KOPT-K1 (cell line): ENCODE results near the gene ERF.

Experiments used
- H3K27ac ChIP-seq: fragments of 200-600 bp; sonication (generic); 2 replicates; pipeline ENCODE4 v1.5.1; 2016; ENCODE audit warnings: antibody characterized with exemption, mild to moderate bottlenecking, low read depth, low read length; ENCODE audit not compliant: poor library complexity, severe bottlenecking
- H3K36me3 ChIP-seq: fragments of 200-600 bp; sonication (generic); 2 replicates; pipeline ENCODE4 v1.5.1; 2017; ENCODE audit warnings: antibody characterized with exemption, mild to moderate bottlenecking, low read length, moderate library complexity; ENCODE audit not compliant: insufficient read depth
- H3K9me3 ChIP-seq: fragments of 200-600 bp; sonication (generic); 2 replicates; pipeline ENCODE4 v1.5.1; 2017; ENCODE audit warnings: antibody characterized with exemption, low read length, mild to moderate bottlenecking; ENCODE audit not compliant: insufficient read depth, poor library complexity, severe bottlenecking

ERF gene

GRCh38 chr19:42282819-42283187, 27.9 kb upstream of the ERF start:
- H3K36me3 ChIP-seq, result peaks cover 19% of the 10 kb centered on the region
- H3K9me3 ChIP-seq, result no peaks in the 10 kb centered on the region
- peak overlapping the region; percentile 85 for H3K27ac ChIP-seq

DNA sequence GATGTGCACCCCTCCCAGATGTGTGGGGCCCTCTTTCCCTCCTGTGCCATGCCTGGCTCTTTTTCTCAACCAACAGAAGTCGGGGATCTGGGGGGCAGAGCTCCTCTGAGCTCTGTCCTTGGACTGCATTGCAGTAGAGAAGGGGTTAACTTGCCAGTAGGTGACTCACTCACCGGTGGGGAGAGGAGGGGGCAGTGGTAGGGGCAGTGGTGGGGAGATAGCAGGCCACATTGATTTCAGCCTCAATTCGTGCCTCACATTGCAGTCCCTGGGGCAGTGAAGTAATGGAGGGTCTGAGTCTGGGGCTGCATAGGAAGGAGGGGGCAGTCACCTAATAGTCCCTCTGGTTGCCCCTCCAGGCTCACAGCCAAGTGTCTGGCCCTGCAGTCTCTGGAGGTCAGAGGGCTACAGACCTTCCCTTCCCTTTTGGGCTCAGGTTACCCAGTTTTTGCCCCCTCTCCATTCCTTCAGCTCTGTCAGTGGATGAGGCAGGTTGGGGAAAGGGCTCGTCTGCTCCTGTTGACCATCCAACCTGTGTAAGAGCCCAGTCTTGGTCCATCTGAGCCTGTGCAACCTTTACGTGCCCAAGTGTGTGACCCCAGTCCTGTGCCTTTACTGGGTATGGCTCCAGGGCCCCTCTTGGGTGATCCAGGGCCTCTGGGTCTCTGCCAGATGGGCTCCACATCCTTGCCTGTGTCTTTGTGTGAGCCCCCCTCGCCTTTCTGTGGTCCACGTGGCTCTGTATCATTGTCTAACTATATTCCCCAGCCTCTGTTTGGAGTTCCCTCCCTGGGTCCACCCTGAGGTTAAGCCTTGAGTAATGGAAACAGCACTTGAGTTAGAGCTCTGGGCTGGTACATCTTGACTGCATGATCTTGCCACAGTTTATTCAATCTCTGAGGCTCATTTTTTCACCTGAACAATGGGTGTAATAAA, 27.2 kb upstream of the ERF start:
- H3K27ac ChIP-seq, result peak overlapping the region; percentile 85
- H3K36me3 ChIP-seq, result peaks cover 12% of the 10 kb centered on the region; the same call in 1 of the 2 replicates
- no peaks in the 10 kb centered on the region for H3K9me3 ChIP-seq

DNA sequence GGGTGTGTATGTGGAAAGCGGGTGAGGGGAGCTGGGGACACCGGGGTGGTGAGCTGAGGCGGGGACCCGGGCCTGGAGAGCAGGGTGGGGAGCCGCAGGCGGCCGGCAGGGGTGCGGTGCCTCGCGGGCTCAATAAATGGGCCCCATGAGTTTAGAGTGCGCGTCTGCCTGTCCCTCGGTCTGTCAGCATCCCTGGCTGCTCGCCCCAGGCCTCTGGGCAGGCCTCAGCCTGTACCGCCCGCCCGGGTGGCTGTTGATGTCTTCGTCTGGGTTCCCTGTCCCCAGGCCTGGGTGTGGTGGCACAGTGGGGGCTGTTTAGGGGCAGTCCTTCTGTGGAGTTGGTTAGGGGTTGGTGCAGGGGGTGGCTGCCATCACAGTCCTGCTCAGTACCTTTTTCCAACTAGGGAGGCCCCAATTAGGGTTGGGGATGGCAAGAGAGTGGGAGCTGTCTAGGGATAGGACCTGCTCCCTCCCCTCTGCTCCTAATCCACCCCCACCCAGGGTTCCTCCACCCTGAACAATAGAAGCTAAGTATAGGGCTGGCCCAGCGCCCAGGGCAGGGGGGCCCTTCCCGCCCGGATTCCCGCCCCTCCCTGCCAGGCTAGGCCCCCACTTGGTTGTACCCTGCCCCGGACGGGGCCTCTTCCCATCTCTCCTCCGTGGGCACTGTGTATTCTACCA, 26.4 kb upstream of the ERF start:
- peak overlapping the region; percentile 85 for H3K27ac ChIP-seq
- 0 out of 2 replicates have a peak, but pooled peaks cover 6% of the 10 kb centered on the region for H3K36me3 ChIP-seq
- no peaks in the 10 kb centered on the region for H3K9me3 ChIP-seq

DNA sequence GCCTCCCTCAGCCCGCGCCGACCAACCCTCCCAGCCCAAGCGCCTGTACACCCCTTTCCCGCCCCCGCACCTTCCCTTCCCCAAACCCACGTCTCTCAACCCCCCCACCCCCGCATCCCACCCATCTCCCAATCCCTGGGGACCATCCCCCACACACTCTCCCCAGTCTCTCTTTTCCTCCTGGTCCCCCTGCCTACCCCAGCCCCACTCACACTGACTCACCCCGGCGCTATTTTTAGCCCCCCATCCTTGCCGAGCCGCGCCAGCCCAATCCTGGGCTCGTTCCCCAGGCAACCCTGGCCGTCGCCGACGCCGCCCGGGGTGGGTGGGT, 25.9 kb upstream of the ERF start:
- H3K9me3 ChIP-seq, result no peaks in the 10 kb centered on the region
- H3K27ac ChIP-seq, result peak overlapping the region; percentile 85
- H3K36me3 ChIP-seq, result 0 out of 2 replicates have a peak, but pooled peaks cover under 1% of the 10 kb centered on the region

- no peaks in the 10 kb centered on the region for H3K9me3 ChIP-seq
- H3K36me3 ChIP-seq, result peaks cover 2% of the 10 kb centered on the region; the same call in 1 of the 2 replicates
- peak overlapping the region; percentile 85 for H3K27ac ChIP-seq
Measured at GRCh38 chr19:42279902-42280814, 25.2 kb upstream of the ERF start.

- Histone ChIP-seq H3K9me3 (no peaks in the 10 kb centered on the region), H3K36me3 (peaks cover 10% of the 10 kb centered on the region), H3K27ac (peak overlapping the region; percentile 85)
Measured at GRCh38 chr19:42279155-42279901, 24.4 kb upstream of the ERF start.

DNA sequence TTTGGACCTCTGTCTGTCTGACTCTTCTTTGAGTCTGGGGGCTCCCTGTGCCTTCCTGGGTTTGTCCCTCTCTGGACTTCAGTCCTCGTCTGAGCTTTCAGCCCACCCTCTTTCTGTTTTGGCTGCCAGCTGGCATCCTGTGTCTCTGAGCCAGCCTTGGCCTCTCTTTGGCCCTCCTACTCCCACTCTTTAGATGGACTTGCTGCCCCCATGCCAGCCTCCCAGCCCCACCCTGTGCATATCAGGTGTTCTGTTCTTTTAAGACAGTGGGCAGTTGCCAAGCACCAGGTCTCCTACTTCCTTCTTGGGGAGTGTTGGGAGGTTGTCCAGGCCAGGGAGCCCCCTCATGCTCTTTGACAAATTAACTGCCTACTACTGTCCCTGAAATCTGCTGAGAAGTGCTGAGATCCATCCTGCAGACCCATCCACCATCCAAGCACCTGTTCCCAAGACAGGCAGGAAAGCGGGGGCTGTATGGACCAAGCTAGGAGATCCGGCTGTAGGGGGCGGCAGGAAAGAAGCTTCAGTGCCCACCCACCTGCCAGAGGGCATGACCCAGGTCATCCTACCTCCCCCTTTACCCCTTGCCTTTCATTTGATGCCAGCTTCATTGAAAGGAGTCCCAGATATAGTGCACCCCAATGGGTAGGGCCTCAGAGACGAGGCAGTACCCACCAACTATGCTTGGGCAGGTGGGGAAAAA, 23.7 kb upstream of the ERF start:
- Histone ChIP-seq H3K9me3 (no peaks in the 10 kb centered on the region), H3K36me3 (peaks cover 17% of the 10 kb centered on the region), H3K27ac (peak overlapping the region; percentile 85)

GRCh38 chr19:42277821-42278451, 23.0 kb upstream of the ERF start:
- H3K27ac ChIP-seq, result no peak overlapping the region
- no peaks in the 10 kb centered on the region for H3K9me3 ChIP-seq
- peaks cover 24% of the 10 kb centered on the region for H3K36me3 ChIP-seq

DNA sequence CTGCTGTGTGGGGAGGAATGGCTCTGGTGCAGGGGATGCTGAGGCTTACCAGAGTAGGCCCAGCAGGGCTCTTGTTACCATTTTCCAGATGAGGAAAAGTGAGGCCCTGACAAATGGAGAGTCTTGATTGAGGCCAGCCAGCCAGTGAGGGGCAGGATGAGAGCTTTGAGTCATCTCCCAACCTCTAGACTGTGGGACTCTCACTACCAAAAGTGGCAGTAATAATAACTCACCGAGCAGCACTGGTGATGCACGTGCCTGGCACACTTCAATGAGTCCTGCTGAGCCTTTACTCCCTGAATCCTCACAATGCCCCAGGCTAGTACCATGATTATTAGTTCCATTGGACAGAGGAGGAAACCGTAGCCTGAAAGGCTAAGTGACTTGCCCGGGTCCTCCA, 21.9 kb upstream of the ERF start:
- H3K36me3 ChIP-seq, result peaks cover 28% of the 10 kb centered on the region
- no peaks in the 10 kb centered on the region for H3K9me3 ChIP-seq
- H3K27ac ChIP-seq, result no peak overlapping the region

GRCh38 chr19:42276284-42276683, 21.4 kb upstream of the ERF start:
- Histone ChIP-seq H3K9me3 (no peaks in the 10 kb centered on the region), H3K27ac (no peak overlapping the region), H3K36me3 (peaks cover 28% of the 10 kb centered on the region)

DNA sequence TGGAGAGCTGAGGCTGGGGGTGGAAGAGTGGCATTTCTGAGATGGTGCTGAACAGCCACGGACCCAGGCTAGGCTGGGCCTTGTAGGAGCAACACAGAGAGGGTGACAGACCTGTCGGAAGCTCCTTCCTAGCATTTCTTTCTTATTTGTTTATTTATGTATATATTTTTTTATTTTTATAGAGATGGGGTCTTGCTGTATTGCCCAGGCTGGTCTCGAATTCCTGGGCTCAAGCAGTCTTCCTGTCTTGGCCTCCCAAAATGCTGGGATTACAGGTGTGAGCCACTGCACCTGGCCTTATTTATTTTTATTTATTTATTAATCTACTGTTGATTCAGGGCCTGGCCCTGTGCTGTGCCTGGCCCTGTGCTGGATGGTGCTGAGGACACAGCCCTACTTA, 20.6 kb upstream of the ERF start:
- H3K27ac ChIP-seq, result no peak overlapping the region
- H3K9me3 ChIP-seq, result no peaks in the 10 kb centered on the region
- peaks cover 28% of the 10 kb centered on the region for H3K36me3 ChIP-seq

DNA sequence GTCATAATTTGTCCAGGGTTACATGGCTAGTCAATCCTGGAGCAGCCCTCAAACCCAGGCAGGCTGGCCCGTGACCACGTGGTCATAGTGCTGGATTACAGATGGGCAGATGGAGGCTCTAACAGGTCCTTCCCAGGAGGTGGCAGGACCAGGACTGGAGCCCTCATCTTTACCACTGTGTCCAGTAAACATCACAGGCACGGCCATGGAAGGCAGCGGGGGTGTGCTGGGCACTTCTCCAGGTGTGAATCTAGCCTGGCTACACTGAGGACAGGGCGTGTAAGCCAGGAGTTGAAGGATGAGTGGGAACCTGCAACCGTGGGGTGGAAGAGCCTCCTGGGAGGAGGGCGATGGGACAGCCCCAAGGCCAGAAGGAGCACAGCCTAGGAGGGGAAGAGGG, 20.2 kb upstream of the ERF start:
- Histone ChIP-seq H3K27ac (no peak overlapping the region), H3K9me3 (no peaks in the 10 kb centered on the region), H3K36me3 (peaks cover 28% of the 10 kb centered on the region)

DNA sequence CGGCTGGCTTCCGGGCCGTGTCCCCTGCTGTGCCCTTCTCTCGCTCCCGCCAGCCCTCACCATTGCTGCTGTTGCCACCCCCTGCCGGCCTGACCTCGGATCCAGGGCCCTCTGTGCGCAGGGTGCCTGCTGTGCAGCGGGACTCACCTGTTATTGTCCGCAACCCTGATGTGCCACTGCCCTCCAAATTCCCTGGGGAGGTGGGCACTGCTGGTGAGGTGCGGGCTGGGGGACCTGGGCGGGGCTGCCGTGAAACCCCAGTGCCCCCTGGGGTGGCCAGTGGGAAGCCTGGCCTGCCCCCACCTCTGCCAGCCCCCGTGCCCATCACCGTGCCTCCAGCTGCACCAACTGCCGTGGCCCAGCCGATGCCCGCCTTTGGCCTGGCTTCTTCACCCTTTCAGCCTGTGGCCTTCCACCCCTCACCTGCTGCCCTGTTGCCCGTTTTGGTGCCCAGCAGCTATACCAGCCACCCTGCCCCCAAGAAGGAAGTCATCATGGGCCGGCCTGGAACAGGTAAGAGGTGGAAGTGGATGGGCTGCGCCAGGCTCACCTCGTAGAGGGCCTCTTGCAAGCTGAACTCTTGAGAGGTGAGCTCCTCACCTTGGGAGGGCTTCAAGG, 19.2 kb upstream of the ERF start:
- H3K36me3 ChIP-seq, result peaks cover 28% of the 10 kb centered on the region
- no peak overlapping the region for H3K27ac ChIP-seq
- H3K9me3 ChIP-seq, result no peaks in the 10 kb centered on the region
